ENCODE measurements around the gene CEP164.

- TF ChIP-seq RAD21 (conservative IDR thresholded peaks at IDR 0.05), result no peak
- no peak for TF ChIP-seq EZH2 (IDR thresholded peaks at IDR 0.05; ENCODE audit: borderline replicate concordance, insufficient read depth, low read length, poor library complexity, severe bottlenecking)
- no peak for TF ChIP-seq CTCF (IDR thresholded peaks at IDR 0.05; ENCODE audit: poor library complexity, severe bottlenecking)
- no peak for TF ChIP-seq POLR2AphosphoS5 (IDR thresholded peaks at IDR 0.05)
- no peak for TF ChIP-seq MXI1 (conservative IDR thresholded peaks at IDR 0.05; ENCODE audit: poor library complexity, severe bottlenecking)
- TF ChIP-seq EP300 (conservative IDR thresholded peaks at IDR 0.05; ENCODE audit: poor library complexity, severe bottlenecking), result no peak
- no peak for TF ChIP-seq REST (IDR thresholded peaks at IDR 0.05; ENCODE audit: borderline replicate concordance)
- TF ChIP-seq SMC3 (conservative IDR thresholded peaks at IDR 0.05; ENCODE audit: poor library complexity), result no peak
- no peak for TF ChIP-seq TAF1 (IDR thresholded peaks at IDR 0.05; ENCODE audit: low read depth)
Observed at GRCh38 chr11:117442869-117443239, 115.2 kb downstream of the CEP164 start.
